Activated CD4-positive, alpha-beta T cell treated with anti-CD3 and anti-CD28 coated beads, Interleukin-2, amount 10 ng/mL, durations not matched to agents 7 days and 5 days (primary cell): ENCODE results near the gene PLCG2. TPM values are rescaled to one million over a fixed set of nuclear protein-coding genes. Genes with fewer than 3 reads are reported as not detected.

Source experiments
- CTCF ChIA-PET: fragments of 350-600 bp; sonication (Branson Sonifier 250); formaldehyde crosslinking; loops from one replicate; lab custom pipeline; 2021; ENCODE audit warnings: antibody characterized with exemption; lab: Charles Lee
- POLR2A ChIA-PET: fragments of 350-600 bp; sonication (Branson Sonifier 250); formaldehyde crosslinking; loops from one replicate; lab custom pipeline; 2021; ENCODE audit warnings: antibody characterized with exemption; lab: Charles Lee
- DNase-seq: peaks from one replicate; pipeline ENCODE4 v3.0.0-alpha.2; 2020
- H3K27ac Mint-ChIP-seq: one replicate; pipeline ENCODE4 v1.8.0; 2021; ENCODE audit warnings: mild to moderate bottlenecking, moderate library complexity, mixed read lengths
- H3K27me3 Mint-ChIP-seq: one replicate; pipeline ENCODE4 v1.8.0; 2021; ENCODE audit warnings: mixed read lengths
- H3K36me3 Mint-ChIP-seq: one replicate; pipeline ENCODE4 v1.8.0; 2021; ENCODE audit warnings: low read depth, mixed read lengths
- H3K4me1 Mint-ChIP-seq: one replicate; pipeline ENCODE4 v1.8.0; 2021; ENCODE audit warnings: mixed read lengths
- H3K4me3 Mint-ChIP-seq: one replicate; pipeline ENCODE4 v1.8.0; 2021; ENCODE audit warnings: mild to moderate bottlenecking, moderate library complexity, mixed read lengths
- H3K9me3 Mint-ChIP-seq: one replicate; pipeline ENCODE4 v1.8.0; 2021; ENCODE audit warnings: mixed read lengths
- total RNA-seq, 2 experiments: library from RNA; stranded (reverse); gene quantifications; one replicate each; pipeline ENCODE4 v1.2.3, GENCODE V29; 2021

The PLCG2 gene
- total RNA-seq, 2 experiments from 2014 or later = 2.6 to 3.1 TPM

DNA sequence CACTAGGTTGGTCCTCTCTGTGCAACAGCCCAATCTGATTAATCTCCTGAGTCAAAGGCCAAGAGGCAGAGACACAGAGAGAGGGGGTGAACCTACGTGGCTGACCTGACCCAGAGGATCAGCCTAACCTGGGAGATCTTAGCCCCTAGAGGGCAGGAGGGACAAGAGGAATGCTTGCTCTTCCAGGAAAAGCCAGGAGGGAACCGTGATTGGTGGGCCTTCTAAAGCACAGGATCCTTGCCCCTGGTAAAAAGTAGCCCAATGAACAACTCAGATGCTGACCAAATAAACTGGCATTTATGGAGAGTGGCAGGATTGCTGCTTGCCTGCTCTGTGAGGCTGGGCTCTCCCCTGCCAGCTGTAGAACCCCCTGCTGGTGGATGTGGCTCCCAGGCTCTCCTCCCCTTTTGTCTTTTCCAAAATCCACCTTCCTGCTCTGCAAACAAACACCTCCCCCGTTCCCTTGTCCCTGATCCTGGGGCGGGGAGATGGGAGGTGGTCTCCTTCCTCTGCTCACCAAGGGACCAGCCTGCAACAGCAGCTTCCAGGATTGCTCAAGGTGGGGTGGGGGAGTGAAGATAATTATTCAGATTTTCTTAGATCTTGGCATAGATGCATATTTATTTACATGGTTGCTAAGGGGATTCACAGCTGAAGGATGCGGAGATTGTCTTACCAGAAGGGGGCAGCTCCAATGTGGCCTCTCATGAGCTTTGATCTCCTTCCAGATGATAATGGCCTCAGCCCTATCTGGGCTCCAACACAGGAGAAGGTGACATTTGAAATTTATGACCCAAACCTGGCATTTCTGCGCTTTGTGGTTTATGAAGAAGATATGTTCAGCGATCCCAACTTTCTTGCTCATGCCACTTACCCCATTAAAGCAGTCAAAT lies 160.3 kb downstream of the PLCG2 start:
- ChIA-PET CTCF (no interaction called here), POLR2A (no interaction called here)
- no peaks in the 10 kb centered on the region for H3K27me3 Mint-ChIP-seq
- no peaks in the 10 kb centered on the region for H3K9me3 Mint-ChIP-seq
- no peaks in the 10 kb centered on the region for H3K4me1 Mint-ChIP-seq
- no peak overlapping the region for H3K27ac Mint-ChIP-seq
- no peak for DNase-seq
- H3K4me3 Mint-ChIP-seq = no peak overlapping the region
- no peaks in the 10 kb centered on the region for H3K36me3 Mint-ChIP-seq

GRCh38 chr16:81940781-81941560 lies 161.9 kb downstream of the PLCG2 start:
- Mint-ChIP-seq H3K27me3 (no peaks in the 10 kb centered on the region), H3K36me3 (no peaks in the 10 kb centered on the region), H3K4me3 (no peak overlapping the region), H3K9me3 (no peaks in the 10 kb centered on the region), H3K27ac (no peak overlapping the region), H3K4me1 (no peaks in the 10 kb centered on the region)
- POLR2A ChIA-PET = no interaction called here
- no peak for DNase-seq
- CTCF ChIA-PET = interaction anchor here (1.3 to 1.5 kb wide), 3 partner anchors 10 to 289 kb away, joined by 3 to 4 read pairs (median 4); no protein-coding TSS in a partner anchor

- Mint-ChIP-seq H3K27ac (no peak overlapping the region), H3K27me3 (no peaks in the 10 kb centered on the region), H3K9me3 (no peaks in the 10 kb centered on the region), H3K36me3 (no peaks in the 10 kb centered on the region), H3K4me1 (no peaks in the 10 kb centered on the region), H3K4me3 (no peak overlapping the region)
- CTCF ChIA-PET = no interaction called here
- POLR2A ChIA-PET = no interaction called here
- DNase-seq = no peak
These were observed 163.0 kb downstream of the PLCG2 start for GRCh38 chr16:81942007-81942601.

GRCh38 chr16:81945665-81946064 lies 166.6 kb downstream of the PLCG2 start:
- H3K27me3 Mint-ChIP-seq = peaks cover 4% of the 10 kb centered on the region
- no peak for DNase-seq
- no peak overlapping the region for H3K4me3 Mint-ChIP-seq
- no peaks in the 10 kb centered on the region for H3K9me3 Mint-ChIP-seq
- no peaks in the 10 kb centered on the region for H3K36me3 Mint-ChIP-seq
- POLR2A ChIA-PET = no interaction called here
- H3K4me1 Mint-ChIP-seq = no peaks in the 10 kb centered on the region
- H3K27ac Mint-ChIP-seq = no peak overlapping the region
- CTCF ChIA-PET = no interaction called here

DNA sequence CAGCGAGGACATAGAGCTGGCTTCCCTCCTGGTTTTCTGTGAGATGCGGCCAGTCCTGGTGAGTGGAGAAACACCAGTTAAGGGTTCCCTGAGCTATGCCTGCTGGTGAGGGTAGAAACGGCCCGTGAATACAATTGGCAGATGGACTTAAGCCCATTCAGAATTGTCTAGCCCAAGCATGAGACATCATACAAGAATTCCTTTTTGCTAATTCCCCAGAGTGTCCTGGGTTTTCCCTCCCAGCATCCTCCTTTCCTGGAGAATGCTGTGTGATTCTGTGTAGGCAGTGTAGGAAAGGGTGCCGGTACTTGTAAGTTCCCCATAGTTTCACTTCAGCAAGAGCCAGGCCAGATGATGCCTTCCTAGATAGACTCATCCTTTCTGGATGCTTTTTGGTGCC lies 167.1 kb downstream of the PLCG2 start:
- Mint-ChIP-seq H3K9me3 (no peaks in the 10 kb centered on the region), H3K36me3 (no peaks in the 10 kb centered on the region), H3K4me1 (no peaks in the 10 kb centered on the region), H3K4me3 (no peak overlapping the region), H3K27me3 (peaks cover 4% of the 10 kb centered on the region), H3K27ac (no peak overlapping the region)
- no peak for DNase-seq
- ChIA-PET CTCF (no interaction called here), POLR2A (no interaction called here)

DNA sequence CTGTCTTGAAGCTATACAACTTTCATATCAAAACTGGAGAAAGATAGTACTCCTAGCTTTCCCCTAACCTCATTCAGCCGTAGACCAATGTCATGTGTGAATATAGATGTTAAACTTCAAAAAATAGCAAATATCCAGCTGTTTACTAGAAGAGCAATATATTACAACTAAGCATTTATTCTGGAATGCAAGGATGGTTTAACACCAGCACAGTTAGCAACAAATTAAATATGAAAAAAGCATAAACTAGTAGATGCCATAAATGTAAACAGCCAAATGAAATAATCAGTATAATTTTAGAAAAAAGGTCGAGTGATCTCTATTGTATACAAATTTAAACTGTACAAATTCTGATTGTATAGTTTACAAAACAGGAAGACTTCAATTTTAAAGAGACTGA lies 172.5 kb downstream of the PLCG2 start:
- ChIA-PET CTCF (interaction anchor here (0.5 to 1.4 kb wide), 2 partner anchors 11 to 1209 kb away, joined by 3 to 4 read pairs; no protein-coding TSS in a partner anchor), POLR2A (no interaction called here)
- Mint-ChIP-seq H3K27me3 (peaks cover 4% of the 10 kb centered on the region), H3K36me3 (no peaks in the 10 kb centered on the region), H3K9me3 (peaks cover 7% of the 10 kb centered on the region), H3K4me1 (no peaks in the 10 kb centered on the region), H3K4me3 (no peak overlapping the region), H3K27ac (no peak overlapping the region)
- no peak for DNase-seq

DNA sequence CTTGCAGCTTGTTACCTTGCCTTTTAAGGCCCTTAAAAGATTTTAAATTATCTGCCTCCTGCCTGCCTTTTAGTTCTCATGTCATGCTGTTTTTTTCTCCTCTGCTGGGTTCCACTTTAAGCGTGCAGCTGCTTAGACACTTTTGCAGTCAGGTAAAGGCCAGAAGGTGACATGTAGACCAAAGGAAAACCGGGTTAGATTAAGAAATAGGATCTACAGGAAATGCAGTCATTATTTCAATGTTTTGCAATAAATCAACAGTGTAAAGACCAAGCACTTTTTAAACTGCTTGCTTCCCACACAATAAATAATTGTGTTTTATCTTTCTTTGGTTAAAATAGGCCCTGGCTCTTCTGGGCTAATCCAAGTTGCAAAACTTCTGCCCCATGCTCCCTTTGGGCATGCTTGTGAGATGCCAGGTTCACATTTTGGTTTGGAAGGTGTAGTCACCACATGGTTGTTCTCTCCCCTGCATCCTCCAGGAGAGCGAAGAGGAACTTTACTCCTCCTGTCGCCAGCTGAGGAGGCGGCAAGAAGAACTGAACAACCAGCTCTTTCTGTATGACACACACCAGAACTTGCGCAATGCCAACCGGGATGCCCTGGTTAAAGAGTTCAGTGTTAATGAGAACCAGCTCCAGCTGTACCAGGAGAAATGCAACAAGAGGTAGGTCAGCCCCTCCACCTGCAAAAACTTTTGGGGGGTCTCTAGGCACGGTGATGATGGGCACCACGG lies 177.3 kb downstream of the PLCG2 start:
- H3K27me3 Mint-ChIP-seq = peaks cover 4% of the 10 kb centered on the region
- ChIA-PET POLR2A (no interaction called here), CTCF (no interaction called here)
- no peak for DNase-seq
- no peak overlapping the region for H3K4me3 Mint-ChIP-seq
- H3K27ac Mint-ChIP-seq = no peak overlapping the region
- H3K9me3 Mint-ChIP-seq = peaks cover 6% of the 10 kb centered on the region
- H3K36me3 Mint-ChIP-seq = no peaks in the 10 kb centered on the region
- no peaks in the 10 kb centered on the region for H3K4me1 Mint-ChIP-seq

- Mint-ChIP-seq H3K27me3 (peaks cover 30% of the 10 kb centered on the region), H3K4me3 (no peak overlapping the region), H3K27ac (no peak overlapping the region), H3K4me1 (no peaks in the 10 kb centered on the region), H3K9me3 (no peaks in the 10 kb centered on the region), H3K36me3 (no peaks in the 10 kb centered on the region)
- DNase-seq = no peak
- ChIA-PET POLR2A (no interaction called here), CTCF (no interaction called here)
These were observed 185.7 kb downstream of the PLCG2 start for GRCh38 chr16:81964808-81965207.

DNA sequence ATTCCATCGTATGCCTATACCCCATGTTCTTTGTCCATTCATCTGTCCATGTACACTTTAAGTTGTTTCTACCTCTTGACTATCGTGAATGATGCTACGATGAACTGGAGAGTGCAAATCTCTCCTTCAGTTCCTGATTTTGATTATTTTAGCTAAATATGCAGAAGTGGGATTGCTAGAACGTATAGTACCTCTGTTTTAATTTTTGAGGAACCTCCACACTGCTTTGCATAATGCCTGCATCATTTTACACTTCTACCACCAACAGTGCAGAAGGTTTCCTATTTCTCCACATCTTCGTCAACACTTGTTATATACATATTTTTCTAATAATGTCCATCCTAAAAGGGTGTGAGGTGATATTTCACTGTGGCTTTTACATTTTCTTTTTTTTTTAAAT lies 188.3 kb downstream of the PLCG2 start:
- peaks cover 40% of the 10 kb centered on the region for H3K27me3 Mint-ChIP-seq
- no peak for DNase-seq
- CTCF ChIA-PET = no interaction called here
- H3K27ac Mint-ChIP-seq = no peak overlapping the region
- POLR2A ChIA-PET = no interaction called here
- no peaks in the 10 kb centered on the region for H3K36me3 Mint-ChIP-seq
- no peak overlapping the region for H3K4me3 Mint-ChIP-seq
- no peaks in the 10 kb centered on the region for H3K4me1 Mint-ChIP-seq
- H3K9me3 Mint-ChIP-seq = peaks cover 2% of the 10 kb centered on the region

- POLR2A ChIA-PET = no interaction called here
- DNase-seq = no peak
- CTCF ChIA-PET = no interaction called here
- H3K4me3 Mint-ChIP-seq = no peak overlapping the region
- H3K9me3 Mint-ChIP-seq = peaks cover 8% of the 10 kb centered on the region
- no peaks in the 10 kb centered on the region for H3K36me3 Mint-ChIP-seq
- no peaks in the 10 kb centered on the region for H3K4me1 Mint-ChIP-seq
- H3K27me3 Mint-ChIP-seq = peaks cover 37% of the 10 kb centered on the region
- no peak overlapping the region for H3K27ac Mint-ChIP-seq
These were observed 192.8 kb downstream of the PLCG2 start for GRCh38 chr16:81971853-81972252.

- CTCF ChIA-PET = no interaction called here
- no peaks in the 10 kb centered on the region for H3K4me1 Mint-ChIP-seq
- no peak overlapping the region for H3K27ac Mint-ChIP-seq
- POLR2A ChIA-PET = no interaction called here
- peaks cover 11% of the 10 kb centered on the region for H3K9me3 Mint-ChIP-seq
- DNase-seq = no peak
- no peak overlapping the region for H3K4me3 Mint-ChIP-seq
- H3K36me3 Mint-ChIP-seq = no peaks in the 10 kb centered on the region
- H3K27me3 Mint-ChIP-seq = peaks cover 24% of the 10 kb centered on the region
These were observed 194.6 kb downstream of the PLCG2 start for GRCh38 chr16:81973737-81974136.

DNA sequence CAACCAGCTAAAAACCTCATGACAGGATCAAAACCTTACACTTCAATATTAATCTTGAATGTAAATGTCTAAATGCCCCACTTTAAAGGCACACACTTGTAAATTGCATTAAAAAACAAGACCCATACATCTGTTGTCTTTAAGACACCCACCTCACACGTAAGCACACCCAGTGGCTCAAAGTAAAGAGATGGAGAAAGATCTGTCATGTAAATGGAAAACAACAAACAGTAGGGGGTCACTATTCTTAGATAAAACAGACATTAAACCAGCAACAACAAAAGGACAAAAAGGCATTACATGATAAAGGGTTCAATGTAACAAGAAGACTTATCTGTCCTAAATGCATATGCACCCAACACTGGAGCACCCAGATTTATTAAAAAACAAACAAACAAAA lies 196.5 kb downstream of the PLCG2 start:
- ChIA-PET CTCF (no interaction called here), POLR2A (no interaction called here)
- no peaks in the 10 kb centered on the region for H3K36me3 Mint-ChIP-seq
- H3K27ac Mint-ChIP-seq = no peak overlapping the region
- DNase-seq = no peak
- H3K4me3 Mint-ChIP-seq = no peak overlapping the region
- no peaks in the 10 kb centered on the region for H3K4me1 Mint-ChIP-seq
- peaks cover 12% of the 10 kb centered on the region for H3K27me3 Mint-ChIP-seq
- H3K9me3 Mint-ChIP-seq = peaks cover 11% of the 10 kb centered on the region
